Thyroid gland (tissue), 4 donors: Measurements from ENCODE around the gene SAT2. TPM values are rescaled to one million over a fixed set of nuclear protein-coding genes. Genes with fewer than 3 reads are reported as not detected.
A peak's percentile ranks its signal among the peaks of the same experiment; 100 is the strongest.
"Not testable (repeated sequence)": the region's sequence is repeated elsewhere in the genome, so short reads cannot be mapped to it uniquely, and the experiment has no call there.

Source experiments
- DNase-seq, 2 donors: peaks; one replicate each; pipeline ENCODE4 v3.0.0-alpha.2; 2019
- H3K27ac ChIP-seq, 3 donors: fragments of 200-600 bp; sonication (generic); 1 replicate in 2 of 3; 2 replicates in 1 of 3; pipeline ENCODE4 v1.5.1; 2016 to 2019; ENCODE audit warnings: mild to moderate bottlenecking in 1 of 3, moderate library complexity in 1 of 3
- H3K27me3 ChIP-seq: fragments of 200-600 bp; sonication (generic); one replicate; pipeline ENCODE4 v1.5.1; 2019
- H3K36me3 ChIP-seq, 2 donors: fragments of 200-600 bp; sonication (generic); one replicate each; pipeline ENCODE4 v1.5.1; 2016 to 2019
- H3K4me1 ChIP-seq, 2 donors: fragments of 200-600 bp; sonication (generic); one replicate each; pipeline ENCODE4 v1.5.1; 2017 to 2019
- H3K4me3 ChIP-seq, 3 donors: fragments of 200-600 bp; sonication (generic); replicated peaks in 1 of 3; 1 replicate in 2 of 3; 2 replicates in 1 of 3; pipeline ENCODE4 v1.5.1; 2016; ENCODE audit warnings: mild to moderate bottlenecking in 1 of 3
- H3K9me3 ChIP-seq: fragments of 200-600 bp; sonication (generic); one replicate; pipeline ENCODE4 v1.5.1; 2017
- CTCF ChIP-seq, 6 experiments: fragments of 200-600 bp in 3 of 6; fragments of 450-650 bp in 3 of 6; sonication (generic) in 3 of 6; IDR thresholded peaks; one replicate each; pipeline ENCODE4 v1.5.1; 2016 to 2019; ENCODE audit warnings: antibody characterized with exemption in 6 of 6, mild to moderate bottlenecking in 2 of 6, inconsistent platforms in 1 of 6, moderate library complexity in 1 of 6
- POLR2A ChIP-seq, 2 donors: fragments of 450-650 bp; IDR thresholded peaks; one replicate each; pipeline ENCODE4 v1.6.1; 2017; ENCODE audit warnings: antibody characterized with exemption in 2 of 2, mild to moderate bottlenecking in 2 of 2, moderate library complexity in 1 of 2
- WGBS, 2 donors: methylation state at CpG; one replicate each; pipeline ENCODE4 v1.1.5; 2017; 5-methylcytosine and 5-hydroxymethylcytosine counted together
- intact Hi-C: fragments of 100-400 bp; cut with DNase I; formaldehyde crosslinking; loops from one replicate; pipeline ENCODE4 v1.15.1; 2023
- total RNA-seq, 4 donors: library from RNA; depleted of rRNA; stranded (reverse); fragments of >200 nt; gene quantifications; one replicate each; pipeline ENCODE4 v1.2.3, GENCODE V29; 2016

SAT2 gene
- total RNA-seq, 4 donors from 2014 or later, result 59.5 to 74.2 (median 61.9) TPM

GRCh38 chr17:7629939-7630571 is 2.4 kb upstream of the SAT2 start, which contains the start of gene SHBG:
Gene SHBG, plus strand, starts transcription at chr17:7630135. Its CDS starts 38 bp downstream, at chr17:7630173.
- H3K4me1 ChIP-seq, result peaks cover 5 to 12% of the 10 kb centered on the region in 2 donors
- H3K4me3 ChIP-seq, result no peak within 1 kb of the TSS
- no peaks in the 10 kb centered on the region for H3K36me3 ChIP-seq
- 75% methylated on average over 11 to 13 of the region's 13 CpGs for WGBS, 2 donors
- H3K27me3 ChIP-seq, result no peaks in the 10 kb centered on the region
- TF ChIP-seq CTCF (IDR thresholded peaks at IDR 0.05) (no peak), POLR2A (IDR thresholded peaks at IDR 0.05) (no peak)
- H3K27ac ChIP-seq, result no peak within 1 kb of the TSS
- intact Hi-C loops, result loop anchor here (5.0 kb wide), 1 partner anchor 57 kb away; the partner anchor contains the start of genes TP53 and WRAP53
- no peaks in the 10 kb centered on the region for H3K9me3 ChIP-seq
- DNase-seq, result no peak

GRCh38 chr17:7626956-7627249 is 718 bp downstream of the SAT2 start:
- Histone ChIP-seq H3K36me3 (no peaks in the 10 kb centered on the region), H3K4me1 (peaks cover 5 to 12% of the 10 kb centered on the region in 2 donors), H3K27ac (peak overlapping the region; percentile 95 to 97 (median 95)), H3K27me3 (no peaks in the 10 kb centered on the region), H3K4me3 (peak overlapping the region; percentile 68 to 91 (median 79)), H3K9me3 (no peaks in the 10 kb centered on the region)
- 25 to 28% methylated on average over 6 of the region's 6 CpGs for WGBS, 2 donors
- intact Hi-C loops, result no loop called here
- no peak for TF ChIP-seq CTCF (IDR thresholded peaks at IDR 0.05)
- no peak for TF ChIP-seq POLR2A (IDR thresholded peaks at IDR 0.05)
- DNase-seq, result no peak

- intact Hi-C loops, result no loop called here
- Histone ChIP-seq H3K36me3 (no peaks in the 10 kb centered on the region), H3K27me3 (no peaks in the 10 kb centered on the region), H3K9me3 (no peaks in the 10 kb centered on the region), H3K4me1 (peaks cover 5 to 12% of the 10 kb centered on the region in 2 donors), H3K4me3 (no peak overlapping the region), H3K27ac (peak overlapping the region in 1 of 3 donors; percentile 95)
- DNase-seq, result no peak
- 86 to 88% methylated on average over 7 of the region's 7 CpGs for WGBS, 2 donors
- TF ChIP-seq POLR2A (IDR thresholded peaks at IDR 0.05) (no peak), CTCF (IDR thresholded peaks at IDR 0.05) (no peak)
Observed at GRCh38 chr17:7626307-7626706, 1.3 kb downstream of the SAT2 start.

- intact Hi-C loops, result not testable (repeated sequence)
Observed at GRCh38 chr17:7625749-7626148, 1.9 kb downstream of the SAT2 start.

GRCh38 chr17:7623661-7624060 is 4.0 kb downstream of the SAT2 start:
- intact Hi-C loops, result no loop called here
- TF ChIP-seq CTCF (IDR thresholded peaks at IDR 0.05), result no peak
- no peak for TF ChIP-seq POLR2A (IDR thresholded peaks at IDR 0.05)

More at GRCh38 chr17:7625749-7626148, 1.9 kb downstream of the SAT2 start:
- not testable (repeated sequence) for H3K27ac ChIP-seq, DNase-seq, H3K27me3 ChIP-seq, H3K36me3 ChIP-seq, H3K9me3 ChIP-seq, H3K4me3 ChIP-seq
- H3K4me1 ChIP-seq, result peaks cover 5 to 12% of the 10 kb centered on the region in 2 donors
- WGBS, 2 donors, result 95 to 99% methylated on average over 16 of the region's 16 CpGs

More at GRCh38 chr17:7623661-7624060, 4.0 kb downstream of the SAT2 start:
- no peaks in the 10 kb centered on the region for H3K27me3 ChIP-seq
- no peak for DNase-seq
- no peaks in the 10 kb centered on the region for H3K9me3 ChIP-seq
- no peak overlapping the region for H3K4me3 ChIP-seq
- H3K36me3 ChIP-seq, result no peaks in the 10 kb centered on the region
- 75 to 83% methylated on average over 5 of the region's 5 CpGs for WGBS, 2 donors
- H3K4me1 ChIP-seq, result peaks cover 5 to 12% of the 10 kb centered on the region in 2 donors
- no peak overlapping the region for H3K27ac ChIP-seq
